Inferior parietal cortex (tissue), 1 donor: ENCODE results near the gene OR56A1.
"Not testable (repeated sequence)": the region's sequence is repeated elsewhere in the genome, so short reads cannot be mapped to it uniquely, and the experiment has no call there.

ENCODE experiments used
- DNase-seq: peaks from one replicate; pipeline ENCODE4 v3.0.0-alpha.2; 2016; ENCODE audit errors: extremely low spot score

Gene OR56A1, protein sequence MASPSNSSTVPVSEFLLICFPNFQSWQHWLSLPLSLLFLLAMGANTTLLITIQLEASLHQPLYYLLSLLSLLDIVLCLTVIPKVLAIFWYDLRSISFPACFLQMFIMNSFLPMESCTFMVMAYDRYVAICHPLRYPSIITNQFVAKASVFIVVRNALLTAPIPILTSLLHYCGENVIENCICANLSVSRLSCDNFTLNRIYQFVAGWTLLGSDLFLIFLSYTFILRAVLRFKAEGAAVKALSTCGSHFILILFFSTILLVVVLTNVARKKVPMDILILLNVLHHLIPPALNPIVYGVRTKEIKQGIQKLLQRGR

DNA sequence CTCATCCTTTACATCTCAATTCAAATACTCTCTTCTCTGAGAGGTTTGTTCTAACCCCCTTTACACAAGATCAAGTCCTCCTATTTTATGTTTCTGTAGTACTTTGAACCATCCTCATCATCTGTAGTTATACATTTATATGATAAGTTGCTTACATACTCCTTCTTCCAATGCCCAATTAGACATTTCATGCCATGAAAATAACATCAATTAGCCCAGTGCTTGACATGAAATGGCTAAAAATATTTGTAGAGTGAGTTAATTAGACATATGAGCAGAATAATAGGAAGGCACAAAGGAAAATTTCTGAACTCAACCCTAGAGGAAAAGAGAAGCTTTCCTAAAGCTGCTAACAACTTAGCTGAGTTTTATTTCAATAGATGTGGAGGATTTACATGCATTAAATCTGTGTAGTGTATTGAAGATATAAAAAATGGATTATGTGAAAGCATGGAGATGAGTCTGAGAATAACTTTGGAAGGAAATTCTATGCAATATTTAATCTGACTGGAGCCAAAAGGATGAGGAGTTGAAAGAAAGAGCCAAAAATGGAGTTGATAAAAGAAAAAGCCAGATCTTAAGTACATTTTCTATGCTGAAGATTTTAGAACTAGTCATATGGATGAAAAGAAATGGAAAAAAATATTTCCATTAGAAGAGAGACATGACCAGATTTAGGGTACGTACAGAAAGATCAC lies at the start of gene OR56A1:
Gene OR56A1, minus strand, starts transcription at position 51 of the 698 bp plus-strand sequence. CDS start 3,066 bp downstream, outside the sequence.
- no peak for DNase-seq

GRCh38 chr11:6079463-6079862 lies 48.9 kb upstream of the OR56A1 start:
- DNase-seq: no peak

DNA sequence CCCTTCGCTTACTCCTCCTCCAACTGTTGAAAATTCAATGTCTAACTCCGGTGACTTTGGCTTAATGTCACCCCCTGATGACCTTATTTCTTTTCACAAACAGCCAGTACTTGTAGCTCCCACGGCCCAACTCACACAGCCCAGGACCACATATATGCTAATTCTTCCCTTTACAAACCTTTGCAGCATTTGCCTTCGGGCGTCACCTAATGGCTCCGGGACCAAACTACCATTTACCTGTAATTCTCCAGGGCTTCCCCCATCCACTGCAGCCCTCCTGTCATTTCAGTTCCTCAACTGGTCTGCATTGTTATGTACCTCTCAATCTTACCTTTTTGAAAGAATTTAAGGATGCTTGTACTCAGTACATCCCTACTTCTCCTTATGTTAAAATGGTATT lies 47.2 kb upstream of the OR56A1 start:
- DNase-seq: no peak

DNA sequence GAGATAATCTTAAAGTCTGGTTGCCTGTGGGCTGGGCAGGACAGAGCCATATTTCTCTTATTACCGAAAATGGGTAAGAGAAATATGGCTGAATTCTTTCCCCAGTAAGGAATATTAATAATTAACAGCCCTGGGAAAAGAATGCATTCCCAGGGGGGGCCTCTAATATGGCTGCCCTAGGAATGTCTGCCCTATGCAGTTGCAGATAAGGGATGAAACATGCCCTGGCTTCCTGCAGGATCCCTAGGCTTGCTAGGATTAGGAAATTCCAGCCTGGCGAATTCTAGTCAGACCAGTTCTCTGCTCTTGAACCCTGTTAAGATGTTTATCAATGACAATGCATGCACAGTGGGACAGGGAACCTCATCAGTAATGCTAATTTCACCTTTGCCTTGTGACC lies 45.9 kb upstream of the OR56A1 start:
- DNase-seq: not testable (repeated sequence)

- DNase-seq: peak; percentile 61
These were observed 36.9 kb upstream of the OR56A1 start for GRCh38 chr11:6067502-6067901.

- no peak for DNase-seq
These were observed 32.3 kb upstream of the OR56A1 start for GRCh38 chr11:6062691-6063358.

- DNase-seq: no peak
These were observed 30.9 kb upstream of the OR56A1 start for GRCh38 chr11:6061475-6061874.

GRCh38 chr11:6057452-6057851 lies 26.9 kb upstream of the OR56A1 start:
- no peak for DNase-seq

GRCh38 chr11:6055569-6055968 lies 25.0 kb upstream of the OR56A1 start:
- no peak for DNase-seq

GRCh38 chr11:6052374-6052773 lies 21.8 kb upstream of the OR56A1 start:
- DNase-seq: no peak

DNA sequence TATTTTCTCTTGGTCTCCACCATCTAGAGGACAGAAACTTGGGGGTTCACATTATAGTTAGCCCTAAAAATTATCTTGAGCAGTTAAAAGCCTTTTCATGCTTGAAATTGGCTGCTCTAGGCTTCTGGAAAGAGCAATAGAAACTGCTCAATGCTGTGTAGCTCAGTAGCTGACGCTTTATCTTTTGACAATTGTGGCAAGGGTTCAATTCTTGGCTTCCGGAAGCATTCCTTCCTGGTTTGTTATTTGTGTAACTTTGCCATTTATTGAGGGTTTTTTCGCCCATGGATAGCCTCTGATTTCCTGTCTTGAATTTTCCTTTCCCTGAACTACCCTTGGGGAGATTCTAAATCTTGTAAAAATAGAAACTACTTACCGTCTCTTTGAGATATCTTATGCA lies 10.3 kb upstream of the OR56A1 start:
- no peak for DNase-seq

- DNase-seq: no peak
These were observed 3.1 kb downstream of the OR56A1 start for GRCh38 chr11:6027501-6027900.

- DNase-seq: no peak
These were observed 5.5 kb downstream of the OR56A1 start for GRCh38 chr11:6025056-6025455.

GRCh38 chr11:6022956-6023355 lies 7.6 kb downstream of the OR56A1 start:
- DNase-seq: peak; percentile 69

DNA sequence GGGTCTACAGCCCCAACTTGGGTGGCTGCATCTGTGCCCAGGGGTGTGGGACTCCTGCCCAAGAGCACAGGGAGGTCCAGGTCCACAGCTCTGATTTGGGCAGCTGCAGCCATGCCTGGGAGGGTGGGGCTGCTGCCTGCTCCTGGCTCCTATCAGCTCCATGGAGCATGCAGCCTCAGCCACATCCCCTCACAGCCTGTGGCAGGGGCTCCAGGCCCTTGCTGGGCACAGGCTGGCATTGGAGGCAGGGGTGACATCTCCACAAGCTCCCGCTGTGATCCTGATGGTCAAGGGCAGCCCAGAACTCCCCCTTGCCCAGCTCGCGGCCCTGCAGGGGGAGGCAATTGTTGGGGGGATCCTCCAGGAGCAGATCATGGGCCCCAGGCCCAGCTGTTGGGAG lies 17.5 kb downstream of the OR56A1 start:
- DNase-seq: no peak

- no peak for DNase-seq
These were observed 18.4 kb downstream of the OR56A1 start for GRCh38 chr11:6012035-6012668.

GRCh38 chr11:6006846-6007245 lies 23.7 kb downstream of the OR56A1 start, which contains the start of gene OR56A4:
TSS of gene OR56A4 (minus strand) at chr11:6006946. CDS start at chr11:6002992, 3,954 bp downstream.
- no peak for DNase-seq

GRCh38 chr11:6006395-6006794 lies 24.2 kb downstream of the OR56A1 start:
- no peak for DNase-seq

DNA sequence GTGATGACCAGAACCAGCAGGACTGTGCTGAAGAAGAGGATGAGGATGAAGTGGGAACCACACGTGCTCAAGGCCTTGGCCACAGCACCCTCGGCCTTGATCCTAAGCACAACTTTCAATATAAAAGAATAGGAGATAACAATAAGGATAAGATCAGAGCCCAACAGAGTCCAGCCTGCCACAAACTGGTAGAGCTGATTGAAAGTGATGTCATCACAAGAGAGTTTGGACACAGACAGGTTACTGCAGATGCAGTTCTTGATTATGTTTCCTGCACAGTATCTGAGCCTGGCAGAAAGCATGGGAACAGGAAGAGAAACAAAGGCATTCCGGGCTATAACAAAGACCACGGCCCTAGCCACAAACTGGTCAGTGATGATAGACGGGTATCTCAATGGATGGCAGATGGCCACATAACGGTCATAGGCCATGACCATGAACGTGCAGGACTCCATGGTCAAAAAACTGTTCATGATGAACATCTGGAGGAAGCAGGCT lies 28.3 kb downstream of the OR56A1 start:
- DNase-seq: no peak

- DNase-seq: no peak
These were observed 35.8 kb downstream of the OR56A1 start for GRCh38 chr11:5994791-5995190.

DNA sequence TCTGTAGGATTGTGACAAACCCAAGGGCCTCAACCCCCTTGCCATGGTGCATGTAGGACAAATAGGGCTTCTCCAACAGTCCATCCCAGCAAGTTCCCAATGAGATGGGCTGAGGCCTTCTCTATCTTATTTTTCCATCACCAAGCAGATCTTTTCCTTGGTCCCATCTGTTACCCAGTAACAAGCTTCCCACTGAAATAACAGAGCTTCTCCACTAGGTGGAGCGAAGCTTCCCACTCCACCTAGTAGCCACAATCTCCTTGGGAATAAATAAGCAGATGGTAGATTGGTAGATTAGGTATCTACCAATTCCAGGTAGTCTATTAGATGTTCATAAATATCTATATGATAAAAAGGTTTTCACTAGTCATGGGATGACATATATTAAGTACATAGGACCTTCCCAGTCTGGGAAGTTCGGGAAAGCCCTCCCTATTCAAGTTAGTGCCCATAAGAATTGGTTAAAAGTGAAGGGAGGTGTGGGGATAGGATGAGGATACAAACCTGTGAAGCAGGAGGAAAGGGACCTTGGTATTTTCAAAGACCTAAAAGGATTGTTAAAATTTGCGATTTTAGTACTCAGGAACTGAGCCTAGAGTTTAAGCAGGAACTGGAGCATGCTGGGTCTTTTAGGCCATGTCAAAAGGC lies 37.8 kb downstream of the OR56A1 start:
- DNase-seq: no peak
